CD4-positive, alpha-beta T cell (primary cell): ENCODE measurements around the gene NUP160. TPM values are rescaled to one million over a fixed set of nuclear protein-coding genes. Genes with fewer than 3 reads are reported as not detected.
A peak's percentile ranks its signal among the peaks of the same experiment; 100 is the strongest.
"Not testable (repeated sequence)": the region's sequence is repeated elsewhere in the genome, so short reads cannot be mapped to it uniquely, and the experiment has no call there.

Experiments used
- ATAC-seq: fragments of 200-7000 bp; cut with Tn5 transposase; one replicate; pipeline ENCODE4 v1.10.0; 2022; ENCODE audit warnings: mild to moderate bottlenecking; ENCODE audit not compliant: poor library complexity
- CTCF ChIA-PET: fragments of 350-600 bp; sonication (Branson Sonifier 250); formaldehyde crosslinking; loops from one replicate; lab custom pipeline; 2021; ENCODE audit warnings: antibody characterized with exemption, inconsistent platforms; lab: Charles Lee
- POLR2A ChIA-PET: fragments of 350-600 bp; sonication (Branson Sonifier 250); formaldehyde crosslinking; loops from one replicate; lab custom pipeline; 2021; ENCODE audit warnings: antibody characterized with exemption, inconsistent platforms; lab: Charles Lee
- DNase-seq, 14 experiments: peaks; one replicate each; pipeline ENCODE4 v3.0.0-alpha.2; 2013 to 2020; ENCODE audit warnings: mixed read lengths in 2 of 14
- H3K27ac ChIP-seq, 2 donors: one replicate each; pipeline versions ENCODE4 v1.5.1 to v1.7.0; 2013; ENCODE audit warnings: low read length in 2 of 2, low read depth in 1 of 2, mild to moderate bottlenecking in 1 of 2
- H3K27me3 ChIP-seq, 2 experiments: 1 replicate in 1 of 2; 2 replicates in 1 of 2; pipeline versions ENCODE4 v1.6.1 to v1.7.0; 2013; ENCODE audit warnings: low read length in 2 of 2, control low read depth in 1 of 2, mild to moderate bottlenecking in 1 of 2, moderate library complexity in 1 of 2; ENCODE audit not compliant: insufficient read depth in 2 of 2, control insufficient read depth in 1 of 2
- H3K36me3 ChIP-seq: one replicate; pipeline ENCODE4 v1.6.1; 2013; ENCODE audit warnings: low read length, control low read depth; ENCODE audit not compliant: insufficient read depth
- H3K4me1 ChIP-seq: one replicate; pipeline ENCODE4 v1.6.1; 2013; ENCODE audit warnings: low read length, control low read depth; ENCODE audit not compliant: insufficient read depth
- H3K4me3 ChIP-seq: one replicate; pipeline ENCODE4 v1.5.1; 2013; ENCODE audit warnings: mild to moderate bottlenecking, low read length, moderate library complexity
- H3K9me3 ChIP-seq, 2 experiments: 1 replicate in 1 of 2; 2 replicates in 1 of 2; pipeline versions ENCODE4 v1.6.1 to v1.7.0; 2013; ENCODE audit warnings: low read length in 2 of 2, mild to moderate bottlenecking in 2 of 2, control low read depth in 1 of 2, moderate library complexity in 1 of 2; ENCODE audit not compliant: control insufficient read depth in 1 of 2, insufficient read depth in 1 of 2
- H3K27ac Mint-ChIP-seq: one replicate; pipeline ENCODE4 v1.8.0; 2020; ENCODE audit warnings: mixed read lengths
- H3K27me3 Mint-ChIP-seq: one replicate; pipeline ENCODE4 v1.8.0; 2021; ENCODE audit warnings: mixed read lengths
- H3K36me3 Mint-ChIP-seq: one replicate; pipeline ENCODE4 v1.8.0; 2021; ENCODE audit warnings: low read depth, mixed read lengths
- H3K4me1 Mint-ChIP-seq: one replicate; pipeline ENCODE4 v1.8.0; 2021; ENCODE audit warnings: low read depth, mixed read lengths
- H3K4me3 Mint-ChIP-seq: one replicate; pipeline ENCODE4 v1.8.0; 2020; ENCODE audit warnings: mild to moderate bottlenecking, mixed read lengths
- H3K9me3 Mint-ChIP-seq: one replicate; pipeline ENCODE4 v1.8.0; 2020; ENCODE audit warnings: mixed read lengths
- CTCF ChIP-seq: fragments of 200-600 bp; IDR thresholded peaks from one replicate; pipeline ENCODE4 v1.8.0; 2022; ENCODE audit warnings: antibody characterized with exemption, mild to moderate bottlenecking
- intact Hi-C, 2 experiments: fragments of 100-400 bp; cut with DNase I in 1 of 2; cut with micrococcal nuclease in 1 of 2; formaldehyde crosslinking; loops; one replicate each; pipeline versions ENCODE4 v1.15.1 to v1.9.0; 2023 to 2025; cut with DNase I, micrococcal nuclease
- total RNA-seq, 174 experiments: library from RNA in 2 of 174; stranded (reverse) in 2 of 174; gene quantifications; one replicate each; pipeline ENCODE4 v1.2.3 and lab custom pipeline; 2021 to 2026

NUP160 gene
- total RNA-seq, 2 experiments from 2014 or later: 41.9 to 47.9 TPM

GRCh38 chr11:47756208-47756607 is 91.9 kb downstream of the NUP160 start:
- CTCF ChIA-PET: no interaction called here
- Mint-ChIP-seq H3K27me3 (no peaks in the 10 kb centered on the region), H3K4me1 (peaks cover 20% of the 10 kb centered on the region), H3K36me3 (peaks cover 97% of the 10 kb centered on the region), H3K4me3 (no peak overlapping the region), H3K9me3 (no peaks in the 10 kb centered on the region), H3K27ac (no peak overlapping the region)
- H3K4me3 ChIP-seq: no peak overlapping the region
- ATAC-seq (no peak), DNase-seq (no peak)
- peaks cover 86% of the 10 kb centered on the region for H3K36me3 ChIP-seq
- no peaks in the 10 kb centered on the region for H3K27me3 ChIP-seq
- POLR2A ChIA-PET: no interaction called here
- intact Hi-C loops: no loop called here
- H3K4me1 ChIP-seq: peaks cover 4% of the 10 kb centered on the region
- H3K27ac ChIP-seq: no peak overlapping the region
- no peaks in the 10 kb centered on the region for H3K9me3 ChIP-seq
- TF ChIP-seq CTCF: no peak

GRCh38 chr11:47750725-47751124 is 97.4 kb downstream of the NUP160 start:
- Mint-ChIP-seq H3K27ac (peak overlapping the region; percentile 47), H3K9me3 (no peaks in the 10 kb centered on the region), H3K27me3 (no peaks in the 10 kb centered on the region), H3K4me3 (no peak overlapping the region), H3K4me1 (peaks cover 21% of the 10 kb centered on the region), H3K36me3 (peaks cover 87% of the 10 kb centered on the region)
- Histone ChIP-seq H3K9me3 (no peaks in the 10 kb centered on the region), H3K36me3 (peaks cover 90% of the 10 kb centered on the region), H3K4me1 (no peaks in the 10 kb centered on the region), H3K4me3 (no peak overlapping the region), H3K27me3 (no peaks in the 10 kb centered on the region), H3K27ac (no peak overlapping the region)
- no peak for ATAC-seq
- intact Hi-C loops: no loop called here
- POLR2A ChIA-PET: no interaction called here
- no peak for TF ChIP-seq CTCF
- DNase-seq: no peak
- CTCF ChIA-PET: no interaction called here

DNA sequence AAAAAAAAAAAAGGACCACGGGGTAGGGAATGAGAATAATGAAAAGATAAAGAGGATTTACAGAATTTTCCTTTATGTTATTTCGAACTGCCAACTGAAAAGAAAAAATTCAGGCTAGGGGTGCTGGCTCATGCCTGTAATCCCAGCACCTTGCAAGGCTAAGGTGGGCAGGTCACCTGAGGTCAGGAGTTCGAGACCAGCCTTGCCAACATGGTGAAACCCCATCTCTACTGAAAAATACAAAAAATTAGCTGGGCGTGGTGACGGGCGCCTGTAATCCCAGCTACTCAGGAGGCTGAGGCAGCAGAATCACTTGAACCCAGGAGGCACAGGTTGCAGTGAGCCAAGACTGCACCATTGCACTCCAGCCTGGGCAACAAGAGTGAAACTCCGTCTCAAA is 105.7 kb downstream of the NUP160 start:
- H3K4me1 Mint-ChIP-seq, H3K4me3 Mint-ChIP-seq, H3K4me1 ChIP-seq, H3K9me3 Mint-ChIP-seq, H3K9me3 ChIP-seq, H3K27me3 Mint-ChIP-seq, H3K4me3 ChIP-seq, DNase-seq, H3K27ac Mint-ChIP-seq, CTCF ChIA-PET, POLR2A ChIA-PET, intact Hi-C loops, H3K27me3 ChIP-seq, ATAC-seq, H3K27ac ChIP-seq: not testable (repeated sequence)
- H3K36me3 ChIP-seq: peaks cover 93% of the 10 kb centered on the region
- H3K36me3 Mint-ChIP-seq: peaks cover 90% of the 10 kb centered on the region

DNA sequence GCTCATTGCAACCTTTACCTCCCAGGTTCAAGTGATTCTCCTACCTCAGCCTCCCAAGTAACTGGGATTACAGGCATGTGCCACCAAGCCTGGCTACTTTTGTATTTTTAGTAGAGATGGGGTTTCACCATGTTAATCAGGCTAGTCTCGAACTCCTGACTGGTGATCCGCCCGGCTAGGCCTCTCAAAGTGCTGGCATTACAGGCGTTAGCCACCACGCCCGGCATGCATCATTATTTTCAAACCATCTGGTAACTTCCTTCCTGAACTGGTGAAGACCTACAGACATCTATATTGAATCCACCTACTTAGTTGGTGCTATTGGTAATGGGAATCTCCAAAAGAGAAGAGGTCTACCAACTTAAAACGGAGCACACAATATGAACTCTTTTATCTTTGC is 110.3 kb downstream of the NUP160 start:
- peaks cover 87% of the 10 kb centered on the region for H3K36me3 Mint-ChIP-seq
- CTCF ChIA-PET, intact Hi-C loops, H3K9me3 ChIP-seq, H3K27ac ChIP-seq, H3K4me3 ChIP-seq, POLR2A ChIA-PET, DNase-seq, H3K4me3 Mint-ChIP-seq, H3K4me1 ChIP-seq, H3K27me3 ChIP-seq, H3K4me1 Mint-ChIP-seq, H3K9me3 Mint-ChIP-seq, H3K27me3 Mint-ChIP-seq, H3K27ac Mint-ChIP-seq, ATAC-seq: not testable (repeated sequence)
- H3K36me3 ChIP-seq: peaks cover 85% of the 10 kb centered on the region
